ENCODE data around the gene CD302.
"Not testable (repeated sequence)": the region's sequence is repeated elsewhere in the genome, so short reads cannot be mapped to it uniquely, and the experiment has no call there.

The CD302 gene

GRCh38 chr2:159797543-159798375 is at the start of gene CD302:
TSS of gene CD302 (minus strand) at chr2:159798208. CDS start at chr2:159798198, 10 bp downstream.
- H3K4me1 ChIP-seq (ENCODE audit: control insufficient read depth, insufficient read depth, low read length) = peaks cover 18% of the 10 kb centered on the region
- peak within 1 kb of the TSS; percentile 81 for H3K9ac ChIP-seq (ENCODE audit: low read length)
- H3K27me3 ChIP-seq (ENCODE audit: control insufficient read depth, insufficient read depth, low read length) = no peaks in the 10 kb centered on the region
- H3K4me3 ChIP-seq (ENCODE audit: low read length) = peak within 1 kb of the TSS; percentile 66
- no peaks in the 10 kb centered on the region for H3K9me3 ChIP-seq (ENCODE audit: control insufficient read depth, low read length)
- H3K36me3 ChIP-seq (ENCODE audit: control insufficient read depth, insufficient read depth, low read length) = no peaks in the 10 kb centered on the region

GRCh38 chr2:159846564-159846963 is 48.6 kb upstream of the CD302 start:
- Histone ChIP-seq H3K4me3 (ENCODE audit: low read length) (no peak overlapping the region), H3K9ac (ENCODE audit: low read length) (no peak overlapping the region), H3K27me3 (ENCODE audit: control insufficient read depth, insufficient read depth, low read length) (no peaks in the 10 kb centered on the region), H3K36me3 (ENCODE audit: control insufficient read depth, insufficient read depth, low read length) (no peaks in the 10 kb centered on the region), H3K4me1 (ENCODE audit: control insufficient read depth, insufficient read depth, low read length) (no peaks in the 10 kb centered on the region), H3K9me3 (ENCODE audit: control insufficient read depth, low read length) (no peaks in the 10 kb centered on the region)

- Histone ChIP-seq H3K27me3 (ENCODE audit: control insufficient read depth, insufficient read depth, low read length) (no peaks in the 10 kb centered on the region), H3K4me1 (ENCODE audit: control insufficient read depth, insufficient read depth, low read length) (no peaks in the 10 kb centered on the region), H3K36me3 (ENCODE audit: control insufficient read depth, insufficient read depth, low read length) (no peaks in the 10 kb centered on the region), H3K4me3 (ENCODE audit: low read length) (no peak overlapping the region), H3K9ac (ENCODE audit: low read length) (no peak overlapping the region), H3K9me3 (ENCODE audit: control insufficient read depth, low read length) (no peaks in the 10 kb centered on the region)
Observed at GRCh38 chr2:159840616-159841015, 42.6 kb upstream of the CD302 start.

- Histone ChIP-seq H3K36me3 (ENCODE audit: control insufficient read depth, insufficient read depth, low read length) (no peaks in the 10 kb centered on the region), H3K27me3 (ENCODE audit: control insufficient read depth, insufficient read depth, low read length) (no peaks in the 10 kb centered on the region), H3K9ac (ENCODE audit: low read length) (no peak overlapping the region), H3K9me3 (ENCODE audit: control insufficient read depth, low read length) (no peaks in the 10 kb centered on the region), H3K4me1 (ENCODE audit: control insufficient read depth, insufficient read depth, low read length) (no peaks in the 10 kb centered on the region), H3K4me3 (ENCODE audit: low read length) (no peak overlapping the region)
Observed at GRCh38 chr2:159832858-159833257, 34.9 kb upstream of the CD302 start.

- Histone ChIP-seq H3K4me3 (ENCODE audit: low read length) (no peak overlapping the region), H3K9ac (ENCODE audit: low read length) (no peak overlapping the region), H3K9me3 (ENCODE audit: control insufficient read depth, low read length) (no peaks in the 10 kb centered on the region), H3K27me3 (ENCODE audit: control insufficient read depth, insufficient read depth, low read length) (no peaks in the 10 kb centered on the region), H3K36me3 (ENCODE audit: control insufficient read depth, insufficient read depth, low read length) (no peaks in the 10 kb centered on the region), H3K4me1 (ENCODE audit: control insufficient read depth, insufficient read depth, low read length) (no peaks in the 10 kb centered on the region)
Observed at GRCh38 chr2:159832026-159832425, 34.0 kb upstream of the CD302 start.

GRCh38 chr2:159829376-159829775 is 31.4 kb upstream of the CD302 start:
- H3K4me3 ChIP-seq (ENCODE audit: low read length) = no peak overlapping the region
- no peaks in the 10 kb centered on the region for H3K27me3 ChIP-seq (ENCODE audit: control insufficient read depth, insufficient read depth, low read length)
- no peaks in the 10 kb centered on the region for H3K4me1 ChIP-seq (ENCODE audit: control insufficient read depth, insufficient read depth, low read length)
- no peaks in the 10 kb centered on the region for H3K9me3 ChIP-seq (ENCODE audit: control insufficient read depth, low read length)
- no peak overlapping the region for H3K9ac ChIP-seq (ENCODE audit: low read length)
- H3K36me3 ChIP-seq (ENCODE audit: control insufficient read depth, insufficient read depth, low read length) = no peaks in the 10 kb centered on the region

GRCh38 chr2:159828738-159829137 is 30.7 kb upstream of the CD302 start:
- no peak overlapping the region for H3K4me3 ChIP-seq (ENCODE audit: low read length)
- no peaks in the 10 kb centered on the region for H3K9me3 ChIP-seq (ENCODE audit: control insufficient read depth, low read length)
- H3K9ac ChIP-seq (ENCODE audit: low read length) = no peak overlapping the region
- no peaks in the 10 kb centered on the region for H3K4me1 ChIP-seq (ENCODE audit: control insufficient read depth, insufficient read depth, low read length)
- H3K36me3 ChIP-seq (ENCODE audit: control insufficient read depth, insufficient read depth, low read length) = no peaks in the 10 kb centered on the region
- no peaks in the 10 kb centered on the region for H3K27me3 ChIP-seq (ENCODE audit: control insufficient read depth, insufficient read depth, low read length)

- not testable (repeated sequence) for H3K36me3 ChIP-seq (ENCODE audit: control insufficient read depth, insufficient read depth, low read length); H3K27me3 ChIP-seq (ENCODE audit: control insufficient read depth, insufficient read depth, low read length); H3K4me3 ChIP-seq (ENCODE audit: low read length); H3K9ac ChIP-seq (ENCODE audit: low read length); H3K9me3 ChIP-seq (ENCODE audit: control insufficient read depth, low read length); H3K4me1 ChIP-seq (ENCODE audit: control insufficient read depth, insufficient read depth, low read length)
Observed at GRCh38 chr2:159822478-159822833, 24.4 kb upstream of the CD302 start.

GRCh38 chr2:159821775-159822477 is 23.9 kb upstream of the CD302 start:
- H3K9me3 ChIP-seq (ENCODE audit: control insufficient read depth, low read length); H3K4me1 ChIP-seq (ENCODE audit: control insufficient read depth, insufficient read depth, low read length); H3K36me3 ChIP-seq (ENCODE audit: control insufficient read depth, insufficient read depth, low read length); H3K27me3 ChIP-seq (ENCODE audit: control insufficient read depth, insufficient read depth, low read length); H3K4me3 ChIP-seq (ENCODE audit: low read length); H3K9ac ChIP-seq (ENCODE audit: low read length): not testable (repeated sequence)

- H3K4me3 ChIP-seq (ENCODE audit: low read length) = no peak overlapping the region
- H3K27me3 ChIP-seq (ENCODE audit: control insufficient read depth, insufficient read depth, low read length) = no peaks in the 10 kb centered on the region
- no peaks in the 10 kb centered on the region for H3K9me3 ChIP-seq (ENCODE audit: control insufficient read depth, low read length)
- no peaks in the 10 kb centered on the region for H3K36me3 ChIP-seq (ENCODE audit: control insufficient read depth, insufficient read depth, low read length)
- no peak overlapping the region for H3K9ac ChIP-seq (ENCODE audit: low read length)
- peaks cover 5% of the 10 kb centered on the region for H3K4me1 ChIP-seq (ENCODE audit: control insufficient read depth, insufficient read depth, low read length)
Observed at GRCh38 chr2:159818940-159819339, 20.9 kb upstream of the CD302 start.

- no peaks in the 10 kb centered on the region for H3K9me3 ChIP-seq (ENCODE audit: control insufficient read depth, low read length)
- H3K4me1 ChIP-seq (ENCODE audit: control insufficient read depth, insufficient read depth, low read length) = peaks cover 4% of the 10 kb centered on the region
- no peaks in the 10 kb centered on the region for H3K36me3 ChIP-seq (ENCODE audit: control insufficient read depth, insufficient read depth, low read length)
- H3K4me3 ChIP-seq (ENCODE audit: low read length) = no peak overlapping the region
- H3K27me3 ChIP-seq (ENCODE audit: control insufficient read depth, insufficient read depth, low read length) = no peaks in the 10 kb centered on the region
- H3K9ac ChIP-seq (ENCODE audit: low read length) = no peak overlapping the region
Observed at GRCh38 chr2:159817283-159817682, 19.3 kb upstream of the CD302 start.

GRCh38 chr2:159811232-159811631 is 13.2 kb upstream of the CD302 start:
- Histone ChIP-seq H3K4me3 (ENCODE audit: low read length) (no peak overlapping the region), H3K36me3 (ENCODE audit: control insufficient read depth, insufficient read depth, low read length) (no peaks in the 10 kb centered on the region), H3K9ac (ENCODE audit: low read length) (no peak overlapping the region), H3K27me3 (ENCODE audit: control insufficient read depth, insufficient read depth, low read length) (no peaks in the 10 kb centered on the region), H3K4me1 (ENCODE audit: control insufficient read depth, insufficient read depth, low read length) (no peaks in the 10 kb centered on the region), H3K9me3 (ENCODE audit: control insufficient read depth, low read length) (no peaks in the 10 kb centered on the region)

All from mucosa of stomach (tissue), 1 donor.